ENCODE measurements around the gene ARFGAP3. TPM values are rescaled to one million over a fixed set of nuclear protein-coding genes. Genes with fewer than 3 reads are reported as not detected.

The ARFGAP3 gene
- total RNA-seq, 1 donor from 2014 or later = 26.3 TPM

DNA sequence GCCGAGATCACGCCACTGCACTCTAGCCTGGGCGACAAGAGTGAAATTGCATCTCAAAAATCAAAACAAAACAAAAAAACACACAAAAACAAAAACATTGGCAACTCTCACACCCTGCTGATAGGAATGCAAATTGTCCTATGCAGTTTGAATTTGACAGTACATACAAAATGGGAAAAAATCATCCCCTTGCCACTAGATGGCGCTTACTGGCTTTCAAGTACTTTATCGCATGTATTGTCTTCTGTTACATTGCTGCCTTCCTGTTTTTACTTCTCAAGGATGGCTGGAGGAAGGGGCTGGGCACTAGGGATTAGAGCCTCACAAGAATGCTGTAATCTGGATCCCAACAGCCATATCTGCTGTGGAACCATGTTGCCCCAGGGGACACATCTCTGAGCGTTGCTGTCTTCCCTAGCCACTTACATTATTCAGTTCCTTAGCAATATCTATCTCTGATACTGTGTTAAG, 77.0 kb downstream of the ARFGAP3 start:
- TF ChIP-seq, protein P1, sequence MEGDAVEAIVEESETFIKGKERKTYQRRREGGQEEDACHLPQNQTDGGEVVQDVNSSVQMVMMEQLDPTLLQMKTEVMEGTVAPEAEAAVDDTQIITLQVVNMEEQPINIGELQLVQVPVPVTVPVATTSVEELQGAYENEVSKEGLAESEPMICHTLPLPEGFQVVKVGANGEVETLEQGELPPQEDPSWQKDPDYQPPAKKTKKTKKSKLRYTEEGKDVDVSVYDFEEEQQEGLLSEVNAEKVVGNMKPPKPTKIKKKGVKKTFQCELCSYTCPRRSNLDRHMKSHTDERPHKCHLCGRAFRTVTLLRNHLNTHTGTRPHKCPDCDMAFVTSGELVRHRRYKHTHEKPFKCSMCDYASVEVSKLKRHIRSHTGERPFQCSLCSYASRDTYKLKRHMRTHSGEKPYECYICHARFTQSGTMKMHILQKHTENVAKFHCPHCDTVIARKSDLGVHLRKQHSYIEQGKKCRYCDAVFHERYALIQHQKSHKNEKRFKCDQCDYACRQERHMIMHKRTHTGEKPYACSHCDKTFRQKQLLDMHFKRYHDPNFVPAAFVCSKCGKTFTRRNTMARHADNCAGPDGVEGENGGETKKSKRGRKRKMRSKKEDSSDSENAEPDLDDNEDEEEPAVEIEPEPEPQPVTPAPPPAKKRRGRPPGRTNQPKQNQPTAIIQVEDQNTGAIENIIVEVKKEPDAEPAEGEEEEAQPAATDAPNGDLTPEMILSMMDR (IDR thresholded peaks at IDR 0.05; ENCODE audit: unreplicated experiment) = peak; percentile 90
- no peak overlapping the region for H3K4me3 Mint-ChIP-seq (ENCODE audit: low read depth)
- no peaks in the 10 kb centered on the region for H3K27me3 Mint-ChIP-seq
- H3K9me3 Mint-ChIP-seq (ENCODE audit: low read depth) = no peaks in the 10 kb centered on the region
- no peaks in the 10 kb centered on the region for H3K36me3 Mint-ChIP-seq (ENCODE audit: insufficient read depth)
- no peaks in the 10 kb centered on the region for H3K4me1 Mint-ChIP-seq (ENCODE audit: low read depth)
- peak; percentile 30 for DNase-seq (ENCODE audit: low spot score, unreplicated experiment)
- H3K27ac Mint-ChIP-seq = no peak overlapping the region

DNA sequence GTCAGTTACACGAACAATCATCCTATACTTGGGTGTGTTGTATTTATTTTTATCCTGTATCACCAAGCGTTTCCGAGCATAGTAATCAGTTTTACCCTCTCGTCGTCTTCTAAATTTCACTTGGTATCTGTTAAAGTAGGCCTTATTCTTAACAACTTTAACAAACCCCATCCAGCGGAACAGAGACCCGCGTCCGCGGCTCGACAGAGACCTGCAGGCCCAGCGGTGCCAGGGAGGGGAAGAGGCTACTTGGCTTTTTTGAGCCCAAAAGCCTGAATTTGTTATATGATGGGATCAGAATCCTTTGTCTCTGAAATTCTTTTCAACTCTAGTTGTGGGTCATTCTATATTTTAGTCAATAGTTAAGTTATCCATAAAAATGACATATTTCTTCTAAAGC, 79.9 kb downstream of the ARFGAP3 start:
- Mint-ChIP-seq H3K36me3 (ENCODE audit: insufficient read depth) (no peaks in the 10 kb centered on the region), H3K27me3 (peaks cover 3% of the 10 kb centered on the region), H3K27ac (no peak overlapping the region), H3K4me1 (ENCODE audit: low read depth) (no peaks in the 10 kb centered on the region), H3K9me3 (ENCODE audit: low read depth) (no peaks in the 10 kb centered on the region), H3K4me3 (ENCODE audit: low read depth) (no peak overlapping the region)
- no peak for DNase-seq (ENCODE audit: low spot score, unreplicated experiment)
- TF ChIP-seq, protein P1 (IDR thresholded peaks at IDR 0.05; ENCODE audit: unreplicated experiment) = no peak

DNA sequence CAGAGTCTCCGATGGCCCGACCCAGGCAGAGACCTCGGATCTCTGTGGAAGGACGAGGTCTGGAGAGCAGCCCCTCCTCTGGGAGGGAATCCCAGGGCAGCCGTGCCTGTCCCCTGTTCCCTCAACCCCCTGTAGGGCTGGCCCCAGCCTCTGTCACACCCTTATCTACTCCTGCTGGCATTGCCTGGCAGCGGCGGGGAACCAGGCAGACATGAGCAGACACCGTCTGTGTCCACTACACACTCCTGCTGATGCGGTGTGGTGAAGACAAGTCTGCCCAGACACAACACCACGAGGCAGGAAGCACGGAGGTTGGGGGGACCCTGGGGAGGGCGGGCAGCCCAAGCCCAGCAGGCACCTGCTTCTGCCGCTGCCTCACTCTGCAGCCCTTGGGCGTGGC, 83.9 kb downstream of the ARFGAP3 start:
- Mint-ChIP-seq H3K27ac (no peak overlapping the region), H3K4me3 (ENCODE audit: low read depth) (no peak overlapping the region), H3K27me3 (peaks cover 11% of the 10 kb centered on the region), H3K4me1 (ENCODE audit: low read depth) (peaks cover 4% of the 10 kb centered on the region), H3K9me3 (ENCODE audit: low read depth) (no peaks in the 10 kb centered on the region), H3K36me3 (ENCODE audit: insufficient read depth) (no peaks in the 10 kb centered on the region)
- DNase-seq (ENCODE audit: low spot score, unreplicated experiment) = no peak
- TF ChIP-seq, protein P1 (IDR thresholded peaks at IDR 0.05; ENCODE audit: unreplicated experiment) = no peak

DNA sequence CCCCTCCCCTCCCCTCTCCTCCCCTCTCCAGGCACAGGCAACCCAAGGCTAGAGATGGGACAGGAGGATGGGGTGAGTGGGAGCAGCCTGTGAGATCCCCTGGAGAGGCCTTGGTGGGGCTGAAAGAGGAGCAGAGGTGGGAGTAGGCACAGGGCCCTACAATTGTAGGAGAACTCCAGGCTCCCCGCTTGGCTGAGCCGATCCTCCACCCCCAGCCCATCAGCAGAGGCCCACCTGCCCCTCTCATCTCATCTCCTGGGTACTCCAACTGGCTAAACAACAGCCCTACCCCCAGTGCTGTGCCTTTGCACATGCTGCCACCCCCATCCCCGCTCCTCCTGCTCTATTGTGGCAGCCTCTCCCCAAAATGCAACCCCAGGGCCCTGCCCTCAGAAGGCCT, 84.4 kb downstream of the ARFGAP3 start:
- H3K4me1 Mint-ChIP-seq (ENCODE audit: low read depth) = peaks cover 4% of the 10 kb centered on the region
- H3K4me3 Mint-ChIP-seq (ENCODE audit: low read depth) = no peak overlapping the region
- peaks cover 15% of the 10 kb centered on the region for H3K27me3 Mint-ChIP-seq
- no peak for DNase-seq (ENCODE audit: low spot score, unreplicated experiment)
- TF ChIP-seq, protein P1 (IDR thresholded peaks at IDR 0.05; ENCODE audit: unreplicated experiment) = no peak
- no peaks in the 10 kb centered on the region for H3K9me3 Mint-ChIP-seq (ENCODE audit: low read depth)
- H3K36me3 Mint-ChIP-seq (ENCODE audit: insufficient read depth) = no peaks in the 10 kb centered on the region
- no peak overlapping the region for H3K27ac Mint-ChIP-seq

DNA sequence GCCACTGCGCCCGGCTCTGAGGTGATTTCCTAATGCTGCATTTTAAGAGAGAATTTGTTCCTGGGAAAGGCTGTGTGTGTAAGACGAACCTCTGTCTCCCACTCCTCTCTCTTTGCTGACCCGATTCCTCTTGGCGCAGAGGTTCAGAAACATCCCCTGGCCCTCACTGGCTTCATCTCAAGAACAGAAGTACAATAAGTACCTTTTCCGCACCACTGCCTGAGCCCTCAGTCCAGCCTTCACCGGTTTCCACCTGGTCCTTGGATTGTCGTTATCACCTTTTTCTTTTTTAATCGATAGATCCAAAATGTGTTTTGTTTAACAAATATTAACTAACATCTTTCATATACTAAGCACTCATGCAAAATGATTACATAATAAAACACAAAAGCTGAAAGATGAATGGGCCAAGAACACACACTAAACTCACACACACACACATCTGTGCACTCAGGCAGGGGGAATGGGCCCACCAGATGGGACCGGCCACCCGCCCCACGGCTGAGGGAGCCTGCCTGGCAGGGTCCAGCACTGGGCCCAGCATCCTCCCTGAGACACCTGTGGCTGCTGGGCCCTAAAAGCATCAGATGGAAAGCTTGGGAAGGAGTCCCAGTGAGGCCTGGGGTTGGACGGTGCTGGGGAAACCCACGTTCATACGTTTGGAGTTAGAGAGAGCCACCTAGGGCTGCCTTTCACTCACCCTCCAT, 86.0 kb downstream of the ARFGAP3 start:
- no peak overlapping the region for H3K4me3 Mint-ChIP-seq (ENCODE audit: low read depth)
- TF ChIP-seq, protein P1 (IDR thresholded peaks at IDR 0.05; ENCODE audit: unreplicated experiment) = no peak
- peaks cover 4% of the 10 kb centered on the region for H3K4me1 Mint-ChIP-seq (ENCODE audit: low read depth)
- H3K36me3 Mint-ChIP-seq (ENCODE audit: insufficient read depth) = no peaks in the 10 kb centered on the region
- peaks cover 15% of the 10 kb centered on the region for H3K27me3 Mint-ChIP-seq
- no peaks in the 10 kb centered on the region for H3K9me3 Mint-ChIP-seq (ENCODE audit: low read depth)
- DNase-seq (ENCODE audit: low spot score, unreplicated experiment) = no peak
- H3K27ac Mint-ChIP-seq = no peak overlapping the region
